AG04449 (cell line): Measurements from ENCODE around the gene PRSS57.

Experiments
- CTCF ChIA-PET: fragments of 350-600 bp; formaldehyde crosslinking; extraction: SDS; loops from one replicate; lab custom pipeline; 2021; ENCODE audit warnings: antibody characterized with exemption; lab: Yijun Ruan, JAX
- POLR2A ChIA-PET: fragments of 400-600, 350-600 bp; formaldehyde crosslinking; extraction: SDS; loops from one replicate; lab custom pipeline; 2020; ENCODE audit warnings: antibody characterized with exemption, inconsistent platforms; lab: Yijun Ruan, JAX
- DNase-seq: peaks from one replicate; pipeline ENCODE4 v3.0.0-alpha.2; 2010; ENCODE audit warnings: low read depth, low spot score
- H3K4me3 ChIP-seq: 2 replicates; pipeline ENCODE4 v1.5.1; 2011; ENCODE audit warnings: low read depth, mild to moderate bottlenecking, control low read depth, low read length
- CTCF ChIP-seq: IDR thresholded peaks from one replicate; pipeline ENCODE4 v1.5.1; 2011; ENCODE audit warnings: mild to moderate bottlenecking, moderate library complexity, low read length, control low read depth, inconsistent platforms; ENCODE audit not compliant: insufficient read depth; ENCODE audit errors: missing control alignments

Gene PRSS57

GRCh38 chr19:679418-680286 is 15.6 kb downstream of the PRSS57 start:
- CTCF ChIA-PET: interaction anchor here (0.7 to 1.7 kb wide), 7 partner anchors 11 to 174 kb away, joined by 3 to 7 read pairs (median 3); partner anchors contain the start of gene RNF126
- DNase-seq: no peak

GRCh38 chr19:678791-679388 is 16.4 kb downstream of the PRSS57 start:
- H3K4me3 ChIP-seq: peak overlapping the region; percentile 64
- no peak for DNase-seq
- ChIA-PET POLR2A (interaction anchor here (0.9 kb wide), 1 partner anchor 37 kb away, joined by 3 read pairs; no protein-coding TSS in a partner anchor), CTCF (interaction anchor here (0.8 to 1.7 kb wide), 6 partner anchors 10 to 174 kb away, joined by 3 to 7 read pairs (median 4); partner anchors contain the start of gene RNF126)
- no peak for TF ChIP-seq CTCF

More at GRCh38 chr19:679418-680286, 15.6 kb downstream of the PRSS57 start:
- peak overlapping the region; percentile 64 for H3K4me3 ChIP-seq
- POLR2A ChIA-PET: interaction anchor here (1.5 kb wide), 1 partner anchor 16 kb away, joined by 6 read pairs; the partner anchor contains the start of gene RNF126
- TF ChIP-seq CTCF: peak; percentile 18

GRCh38 chr19:677601-678436 is 17.4 kb downstream of the PRSS57 start:
- TF ChIP-seq CTCF: no peak
- POLR2A ChIA-PET: interaction anchor here (0.9 to 1.8 kb wide), 6 partner anchors 10 to 106 kb away, joined by 3 to 10 read pairs (median 4); partner anchors contain the start of genes BSG, POLRMT and RNF126
- no peak for DNase-seq
- CTCF ChIA-PET: interaction anchor here (0.9 kb wide), 1 partner anchor 56 kb away, joined by 3 read pairs; no protein-coding TSS in a partner anchor
- H3K4me3 ChIP-seq: peak overlapping the region; percentile 78

GRCh38 chr19:677201-677600 is 18.1 kb downstream of the PRSS57 start:
- H3K4me3 ChIP-seq: peak overlapping the region; percentile 78
- no peak for DNase-seq
- ChIA-PET POLR2A (interaction anchor here (0.9 to 1.8 kb wide), 6 partner anchors 9 to 105 kb away, joined by 3 to 10 read pairs (median 4); partner anchors contain the start of genes BSG, POLRMT and RNF126), CTCF (interaction anchor here (0.9 to 1.2 kb wide), 2 partner anchors 10 to 57 kb away, joined by 3 read pairs; no protein-coding TSS in a partner anchor)
- TF ChIP-seq CTCF: no peak

GRCh38 chr19:676339-677105 is 18.7 kb downstream of the PRSS57 start, which contains the start of gene FSTL3:
TSS of gene FSTL3 (plus strand) at chr19:676392. CDS start at chr19:676424, 32 bp downstream.
- DNase-seq: no peak
- TF ChIP-seq CTCF: no peak
- H3K4me3 ChIP-seq: peak within 1 kb of the TSS; percentile 78
- ChIA-PET CTCF (interaction anchor here (1.1 to 1.2 kb wide), 2 partner anchors 9 to 57 kb away, joined by 3 to 5 read pairs; no protein-coding TSS in a partner anchor), POLR2A (interaction anchor here (0.8 to 1.8 kb wide), 6 partner anchors 8 to 145 kb away, joined by 3 to 10 read pairs (median 4); partner anchors contain the start of genes BSG, CDC34 and RNF126)
